ENCODE measurements around the gene TRIM45.

Gene TRIM45

GRCh38 chr1:117101334-117101733 lies 20.2 kb downstream of the TRIM45 start:
- Mint-ChIP-seq H3K9me3 (no peaks in the 10 kb centered on the region), H3K4me1 (peaks cover 10% of the 10 kb centered on the region), H3K4me3 (no peak overlapping the region), H3K36me3 (ENCODE audit: low read depth) (peaks cover 54% of the 10 kb centered on the region), H3K27me3 (ENCODE audit: low read depth) (no peaks in the 10 kb centered on the region), H3K27ac (no peak overlapping the region)
- TF ChIP-seq CTCF (IDR thresholded peaks at IDR 0.05; ENCODE audit: unreplicated experiment in 3 of 3), result no peak

- TF ChIP-seq CTCF (IDR thresholded peaks at IDR 0.05; ENCODE audit: unreplicated experiment in 3 of 3), result no peak
Observed at GRCh38 chr1:117098287-117098890, 23.2 kb downstream of the TRIM45 start.

GRCh38 chr1:117097443-117097842 lies 24.1 kb downstream of the TRIM45 start:
- Mint-ChIP-seq H3K4me1 (peaks cover 39% of the 10 kb centered on the region), H3K36me3 (ENCODE audit: low read depth) (peaks cover 33% of the 10 kb centered on the region), H3K27me3 (ENCODE audit: low read depth) (no peaks in the 10 kb centered on the region), H3K9me3 (no peaks in the 10 kb centered on the region), H3K27ac (no peak overlapping the region), H3K4me3 (no peak overlapping the region)
- TF ChIP-seq CTCF (IDR thresholded peaks at IDR 0.05; ENCODE audit: unreplicated experiment in 3 of 3), result no peak

More at GRCh38 chr1:117098287-117098890, 23.2 kb downstream of the TRIM45 start:
- Mint-ChIP-seq H3K4me3 (no peak overlapping the region), H3K9me3 (no peaks in the 10 kb centered on the region), H3K36me3 (ENCODE audit: low read depth) (peaks cover 40% of the 10 kb centered on the region), H3K27me3 (ENCODE audit: low read depth) (no peaks in the 10 kb centered on the region), H3K27ac (no peak overlapping the region), H3K4me1 (peaks cover 30% of the 10 kb centered on the region)

GRCh38 chr1:117096951-117097408 lies 24.6 kb downstream of the TRIM45 start:
- no peak for TF ChIP-seq CTCF (IDR thresholded peaks at IDR 0.05; ENCODE audit: unreplicated experiment in 3 of 3)
- no peaks in the 10 kb centered on the region for H3K9me3 Mint-ChIP-seq
- peaks cover 44% of the 10 kb centered on the region for H3K4me1 Mint-ChIP-seq
- no peak overlapping the region for H3K4me3 Mint-ChIP-seq
- peak overlapping the region in 2 of 3 experiments; percentile 10 to 31 for H3K27ac Mint-ChIP-seq
- no peaks in the 10 kb centered on the region for H3K27me3 Mint-ChIP-seq (ENCODE audit: low read depth)
- peaks cover 30% of the 10 kb centered on the region for H3K36me3 Mint-ChIP-seq (ENCODE audit: low read depth)

- H3K27me3 Mint-ChIP-seq (ENCODE audit: low read depth), result no peaks in the 10 kb centered on the region
- no peaks in the 10 kb centered on the region for H3K9me3 Mint-ChIP-seq
- H3K4me1 Mint-ChIP-seq, result peaks cover 59% of the 10 kb centered on the region
- peaks cover 38% of the 10 kb centered on the region for H3K36me3 Mint-ChIP-seq (ENCODE audit: low read depth)
- no peak for TF ChIP-seq CTCF (IDR thresholded peaks at IDR 0.05; ENCODE audit: unreplicated experiment in 3 of 3)
- peak overlapping the region; percentile 94 to 96 (median 96) for H3K27ac Mint-ChIP-seq
- no peak overlapping the region for H3K4me3 Mint-ChIP-seq
Observed at GRCh38 chr1:117094841-117095604, 26.5 kb downstream of the TRIM45 start.
